UCSD-AML1 (cell line): ENCODE data around the gene SNRPD3.
A peak's percentile ranks its signal among the peaks of the same experiment; 100 is the strongest.
"Not testable (repeated sequence)": the region's sequence is repeated elsewhere in the genome, so short reads cannot be mapped to it uniquely, and the experiment has no call there.

ENCODE experiments used
- DNase-seq: peaks from one replicate; lab custom pipeline; 2025; ENCODE audit not compliant: unreplicated experiment; lab: John Stamatoyannopoulos, UW

The SNRPD3 gene

DNA sequence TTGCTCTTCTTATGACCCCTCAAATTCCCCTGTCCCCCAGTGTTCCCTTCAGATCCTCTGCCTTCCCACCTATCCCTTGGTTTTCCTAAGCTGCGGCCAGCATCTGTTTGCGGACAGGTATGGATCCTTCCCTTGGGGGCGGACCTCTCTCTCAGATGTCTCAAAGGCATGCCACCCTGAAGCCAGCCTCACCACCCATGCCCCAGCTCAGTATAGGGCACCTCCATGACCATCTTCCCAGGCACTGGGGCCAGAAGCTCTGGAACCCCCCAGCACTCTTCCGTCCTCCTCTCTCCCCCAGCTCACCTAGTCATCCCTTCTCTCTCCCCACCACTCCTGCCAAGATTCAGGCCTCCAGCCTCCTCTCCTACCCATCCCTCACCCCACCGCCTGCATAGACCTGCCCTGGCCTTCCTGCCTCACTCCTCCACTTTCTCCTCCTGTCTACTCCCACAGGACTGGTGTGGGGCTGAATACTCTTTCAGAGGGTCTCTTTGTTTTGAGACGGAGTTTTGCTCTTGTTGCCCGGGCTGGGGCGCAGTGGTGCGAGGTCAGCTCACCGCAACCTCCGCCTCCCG is 34.9 kb downstream of the SNRPD3 start:
- DNase-seq, result no peak

DNA sequence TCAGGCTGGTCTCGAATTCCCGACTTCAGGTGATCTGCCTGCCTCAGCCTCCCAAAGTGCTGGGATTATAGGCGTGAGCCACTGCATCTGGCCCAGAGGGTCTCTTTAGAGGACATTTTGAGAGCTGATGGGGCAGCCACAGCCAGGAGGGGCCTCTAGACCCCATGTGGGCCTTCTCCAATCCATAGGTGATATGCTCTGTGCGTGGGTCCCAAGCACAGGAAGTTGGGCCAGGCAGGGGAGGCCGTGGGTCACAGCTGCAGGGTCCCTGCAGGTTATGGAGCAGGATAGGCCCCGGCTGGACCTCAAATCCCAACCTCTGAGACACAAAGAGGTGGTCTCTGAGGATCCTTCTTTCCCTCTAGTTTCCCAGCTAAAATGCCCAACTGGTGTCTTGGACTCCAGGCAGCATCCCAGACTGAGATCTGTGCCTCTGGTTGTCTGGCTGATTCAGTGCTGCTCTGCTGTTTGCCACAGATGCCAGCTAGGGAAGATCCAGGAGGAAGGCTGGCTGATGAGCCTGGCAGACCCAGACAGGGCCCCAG is 35.6 kb downstream of the SNRPD3 start:
- no peak for DNase-seq

DNA sequence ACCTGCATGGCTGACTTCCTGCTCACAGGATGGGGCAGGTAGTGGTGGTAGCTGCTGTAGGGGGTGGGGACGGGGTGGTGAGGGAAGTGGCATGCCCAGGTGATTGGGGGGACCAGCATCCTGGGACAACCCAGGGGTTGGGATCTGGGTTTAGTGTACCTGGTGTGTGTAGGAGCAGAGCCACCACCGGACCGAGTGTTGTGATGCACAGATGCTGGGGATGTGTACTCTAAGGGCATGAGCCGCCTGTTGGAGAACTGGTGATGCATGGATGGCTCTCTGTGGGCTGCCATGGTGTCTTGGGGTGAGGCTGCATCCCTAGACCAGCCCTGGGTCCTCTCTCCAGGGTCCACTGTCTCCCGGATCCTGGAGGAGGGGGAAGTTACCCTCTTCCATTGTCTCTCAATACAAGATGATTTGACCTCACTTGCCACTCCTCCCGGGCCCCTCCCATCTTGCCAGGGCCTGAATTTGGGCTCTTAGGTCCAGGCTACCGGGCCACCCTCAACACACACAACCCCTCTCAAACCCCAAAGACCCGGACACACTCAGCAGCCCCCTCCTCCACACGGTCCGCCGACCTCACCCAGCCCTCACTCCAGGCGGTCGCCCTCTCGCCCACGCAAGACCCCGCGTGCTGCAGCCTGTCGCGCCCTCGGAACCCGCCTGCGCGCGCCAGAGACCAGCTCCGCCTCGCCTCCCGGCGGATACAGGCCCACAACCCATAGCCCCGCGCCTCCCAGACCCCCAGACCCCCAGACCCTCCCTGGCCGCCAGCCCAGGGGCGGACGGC is 36.5 kb downstream of the SNRPD3 start:
- DNase-seq, result no peak

DNA sequence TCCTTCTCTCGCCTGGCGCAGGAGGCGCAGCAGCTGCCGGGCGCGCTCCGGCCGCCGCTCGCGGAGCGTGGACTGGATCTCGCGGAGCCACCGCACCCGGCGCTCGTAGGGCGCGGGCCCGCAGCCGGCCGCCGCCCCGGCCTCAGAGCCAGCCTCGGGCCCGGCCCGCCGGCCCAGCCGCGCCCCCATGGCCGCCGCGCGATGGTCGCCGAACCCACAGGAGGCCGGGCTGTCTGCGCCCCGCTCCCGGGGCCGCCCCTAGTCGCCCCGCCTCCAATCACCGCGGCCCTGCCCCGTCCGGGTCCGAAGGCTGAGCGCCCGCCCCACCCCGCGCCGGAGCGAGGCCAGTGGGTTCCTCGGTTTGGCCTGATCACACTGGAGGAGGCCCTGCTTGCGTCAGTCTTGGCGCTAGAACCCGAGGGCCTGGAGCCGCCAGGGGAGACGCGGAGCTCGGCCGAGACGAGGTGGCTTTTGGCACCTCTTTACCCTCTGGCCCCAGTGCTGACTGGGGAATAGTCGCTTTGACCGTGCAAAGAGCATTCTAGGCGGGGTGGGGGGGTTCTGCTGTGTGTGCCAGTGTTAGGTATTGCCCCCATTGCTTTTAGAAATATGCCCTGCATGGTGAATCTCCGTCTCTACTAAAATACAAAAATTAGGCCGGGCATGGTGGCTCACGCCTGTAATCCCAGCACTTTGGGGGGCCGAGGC is 37.2 kb downstream of the SNRPD3 start, which contains the start of gene LRRC75B:
Gene LRRC75B, minus strand, starts transcription at position 223 of the 708 bp plus-strand sequence. Its CDS starts 34 bp downstream, at position 189.
- peak; percentile 89 for DNase-seq

DNA sequence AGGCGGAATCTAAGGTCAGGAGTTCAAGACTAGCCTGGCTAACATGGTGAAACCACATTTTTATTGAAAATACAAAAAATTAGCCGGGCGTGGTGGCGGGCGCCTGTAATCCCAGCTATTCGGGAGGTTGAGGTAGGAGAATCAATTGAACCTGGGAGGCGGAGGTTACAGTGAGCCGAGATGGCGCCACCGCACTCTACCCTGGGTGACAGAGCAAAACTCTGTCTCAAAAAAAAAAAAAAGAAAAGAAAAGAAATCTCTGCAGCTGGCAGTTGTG is 37.7 kb downstream of the SNRPD3 start:
- not testable (repeated sequence) for DNase-seq

DNA sequence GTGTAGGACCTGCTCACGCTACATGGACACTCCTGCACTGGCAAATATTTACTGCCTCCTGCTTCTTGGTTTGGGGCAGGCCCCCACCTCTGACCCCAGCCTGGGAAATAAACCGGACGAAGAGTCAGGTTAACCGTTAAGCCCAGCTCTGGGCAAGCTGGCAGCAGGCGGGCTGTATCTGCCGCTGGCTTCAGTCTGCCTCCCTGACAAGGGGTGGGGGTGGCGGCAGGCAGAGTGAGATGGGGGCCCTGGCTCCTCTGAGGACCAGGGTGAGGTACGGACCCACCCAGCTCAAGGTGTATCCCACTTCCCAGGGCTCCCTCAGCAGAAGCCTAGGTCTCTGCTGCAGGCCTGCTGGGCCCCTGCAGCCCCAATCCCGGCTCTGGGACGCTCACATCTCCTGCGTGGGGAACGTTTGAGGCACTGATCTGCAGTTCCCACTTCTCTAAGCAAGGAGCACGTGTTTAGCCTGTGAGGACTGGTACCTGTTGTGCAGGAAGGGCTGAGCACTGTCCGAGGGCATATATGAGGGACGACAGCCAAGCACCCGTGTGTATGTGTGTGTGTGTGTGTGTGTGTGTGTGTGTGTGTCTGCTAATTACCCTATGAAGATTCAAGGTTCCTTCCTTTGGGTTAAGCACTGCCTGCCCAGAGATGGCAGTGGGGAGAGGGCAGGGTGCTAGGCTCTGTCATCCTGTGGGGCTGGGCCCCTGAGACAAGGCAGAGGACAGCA is 38.2 kb downstream of the SNRPD3 start:
- DNase-seq, result no peak

DNA sequence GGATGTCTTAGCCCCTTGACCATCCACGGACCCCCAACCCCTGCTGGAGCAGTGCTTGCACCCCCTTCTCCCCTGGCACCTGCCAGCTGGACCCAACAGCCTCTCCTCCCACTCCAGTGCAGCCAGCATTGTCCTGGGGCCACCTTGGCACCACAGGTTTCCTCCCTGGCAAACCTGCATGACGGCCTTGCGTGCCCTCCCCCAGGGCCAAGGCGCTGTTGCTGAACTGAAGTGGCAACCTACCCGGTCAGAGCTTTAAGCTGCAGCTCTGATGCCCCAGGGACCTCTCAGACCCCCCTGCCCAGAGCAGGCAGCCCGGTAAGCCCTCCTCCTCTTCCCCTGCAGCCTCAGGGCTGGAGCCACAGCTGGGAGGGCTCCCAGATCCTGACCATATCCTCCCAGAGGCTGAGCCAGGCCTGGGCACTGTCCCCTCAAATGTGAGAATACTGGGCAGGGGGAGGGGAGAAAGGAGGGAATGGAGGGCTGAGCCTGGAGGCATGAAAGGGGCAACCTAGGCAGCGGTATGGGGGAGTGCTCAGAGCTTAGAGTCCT is 38.8 kb downstream of the SNRPD3 start:
- DNase-seq, result no peak

DNA sequence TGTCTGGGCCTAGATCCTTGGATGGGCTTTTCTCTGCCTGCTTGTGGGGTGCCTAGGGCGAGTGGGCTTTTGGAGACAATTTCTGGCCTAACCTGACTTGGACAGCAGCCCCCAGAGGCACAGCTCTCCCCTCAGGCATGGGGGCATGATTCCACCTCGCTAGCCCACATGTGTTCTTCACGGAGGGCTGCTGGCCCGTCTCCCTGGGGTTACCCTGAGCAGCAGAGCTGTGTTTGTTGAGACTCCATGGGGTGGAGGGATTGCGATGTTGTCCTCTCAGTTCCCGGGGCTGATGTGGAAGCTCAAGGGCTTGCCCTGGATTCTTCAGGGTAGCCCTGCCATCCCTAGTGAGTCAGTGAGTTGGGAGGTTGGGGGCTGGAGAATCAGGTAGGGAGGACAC is 39.4 kb downstream of the SNRPD3 start:
- no peak for DNase-seq

DNA sequence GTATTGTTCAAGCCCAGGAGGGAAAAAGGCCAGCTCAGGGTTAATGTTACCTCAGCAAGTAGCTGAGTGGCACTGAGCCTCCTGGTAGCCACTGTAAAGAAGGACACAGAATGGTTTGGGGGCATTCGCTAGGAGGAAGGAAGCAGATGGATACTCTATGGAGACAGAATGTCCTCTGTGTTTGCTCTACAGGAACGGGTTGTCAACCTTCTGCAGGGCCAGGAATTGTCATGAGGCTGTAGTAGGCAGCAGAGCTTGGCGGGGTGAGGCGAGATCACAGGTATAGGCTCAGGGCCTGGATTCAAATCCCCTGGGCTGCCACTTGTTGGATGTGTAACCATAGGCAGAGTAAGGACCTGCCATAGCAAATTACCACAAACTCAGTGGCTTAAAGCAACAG is 40.1 kb downstream of the SNRPD3 start:
- DNase-seq, result no peak

DNA sequence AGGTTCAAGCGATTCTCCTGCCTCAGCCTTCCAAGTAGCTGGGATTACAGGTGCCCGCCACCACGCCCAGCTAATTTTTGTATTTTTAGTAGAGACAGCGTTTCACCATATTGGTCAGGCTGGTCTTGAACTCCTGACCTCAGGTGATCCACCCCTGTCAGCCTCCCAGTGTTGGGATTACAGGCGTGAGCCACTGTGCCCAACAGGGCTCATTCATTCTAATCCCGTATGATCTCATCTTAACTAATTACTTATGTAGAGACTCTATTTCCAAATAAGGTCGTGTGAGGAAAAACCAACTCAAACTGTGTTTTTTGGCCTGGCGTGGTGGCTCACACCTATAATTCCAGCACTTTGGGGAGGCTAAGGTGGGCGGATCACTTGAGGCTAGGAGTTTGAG is 41.3 kb downstream of the SNRPD3 start:
- DNase-seq, result not testable (repeated sequence)

DNA sequence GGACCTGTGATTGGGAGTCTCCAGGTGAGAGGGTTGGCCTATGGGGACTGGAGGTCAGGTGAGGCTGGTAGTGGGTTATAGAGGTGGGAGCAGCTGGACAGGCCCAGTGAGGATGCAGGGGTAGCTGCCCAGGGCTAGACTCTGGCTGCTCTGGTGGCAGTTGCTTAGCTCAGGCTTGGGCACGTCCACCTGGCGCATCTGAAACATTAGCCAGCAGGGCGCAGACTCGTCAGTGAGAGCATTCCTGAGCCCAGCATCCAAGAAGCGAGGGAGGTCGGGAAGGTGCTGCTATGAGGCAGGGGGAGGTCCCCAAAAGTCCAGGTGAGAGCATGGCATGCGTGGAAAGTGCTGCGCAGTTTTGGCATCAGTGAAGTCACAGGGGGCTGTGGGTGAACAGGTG is 43.7 kb downstream of the SNRPD3 start:
- DNase-seq, result no peak

DNA sequence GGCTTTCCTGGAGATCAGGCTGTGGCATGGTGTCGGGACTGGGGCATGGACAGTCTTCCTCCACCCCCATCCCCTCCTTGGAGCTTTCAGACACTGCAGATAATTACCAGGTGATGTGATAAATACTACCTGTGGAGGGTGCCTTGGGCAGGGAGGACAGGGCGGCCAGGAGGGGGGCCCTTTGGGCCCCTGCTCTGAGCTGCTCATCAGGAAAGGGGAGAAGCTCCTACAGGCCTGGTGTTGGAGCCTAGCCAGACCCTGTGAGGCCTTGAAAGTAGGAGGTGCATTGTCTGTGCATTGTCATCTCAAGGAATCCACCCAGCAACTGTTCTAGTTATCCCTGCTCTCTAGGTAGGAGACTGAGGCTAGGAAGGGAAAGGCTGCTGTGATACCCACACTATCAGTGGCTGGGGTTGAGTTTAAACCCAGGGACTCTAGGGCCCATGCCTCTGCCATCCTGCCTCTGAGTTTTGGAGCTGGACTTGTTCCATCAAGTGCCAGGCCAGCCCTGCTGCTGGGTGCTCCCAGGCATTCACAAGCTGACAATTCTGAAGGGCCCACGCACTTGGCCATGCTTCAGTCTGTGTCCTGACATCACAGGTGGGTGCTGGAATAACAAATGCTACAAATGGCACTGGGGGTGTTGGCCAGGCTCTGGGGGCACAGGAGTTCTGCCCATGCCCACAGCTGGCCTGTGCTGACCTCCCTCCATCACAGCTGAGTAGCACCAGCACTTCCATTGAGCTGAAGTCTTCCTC is 44.3 kb downstream of the SNRPD3 start:
- not testable (repeated sequence) for DNase-seq

DNA sequence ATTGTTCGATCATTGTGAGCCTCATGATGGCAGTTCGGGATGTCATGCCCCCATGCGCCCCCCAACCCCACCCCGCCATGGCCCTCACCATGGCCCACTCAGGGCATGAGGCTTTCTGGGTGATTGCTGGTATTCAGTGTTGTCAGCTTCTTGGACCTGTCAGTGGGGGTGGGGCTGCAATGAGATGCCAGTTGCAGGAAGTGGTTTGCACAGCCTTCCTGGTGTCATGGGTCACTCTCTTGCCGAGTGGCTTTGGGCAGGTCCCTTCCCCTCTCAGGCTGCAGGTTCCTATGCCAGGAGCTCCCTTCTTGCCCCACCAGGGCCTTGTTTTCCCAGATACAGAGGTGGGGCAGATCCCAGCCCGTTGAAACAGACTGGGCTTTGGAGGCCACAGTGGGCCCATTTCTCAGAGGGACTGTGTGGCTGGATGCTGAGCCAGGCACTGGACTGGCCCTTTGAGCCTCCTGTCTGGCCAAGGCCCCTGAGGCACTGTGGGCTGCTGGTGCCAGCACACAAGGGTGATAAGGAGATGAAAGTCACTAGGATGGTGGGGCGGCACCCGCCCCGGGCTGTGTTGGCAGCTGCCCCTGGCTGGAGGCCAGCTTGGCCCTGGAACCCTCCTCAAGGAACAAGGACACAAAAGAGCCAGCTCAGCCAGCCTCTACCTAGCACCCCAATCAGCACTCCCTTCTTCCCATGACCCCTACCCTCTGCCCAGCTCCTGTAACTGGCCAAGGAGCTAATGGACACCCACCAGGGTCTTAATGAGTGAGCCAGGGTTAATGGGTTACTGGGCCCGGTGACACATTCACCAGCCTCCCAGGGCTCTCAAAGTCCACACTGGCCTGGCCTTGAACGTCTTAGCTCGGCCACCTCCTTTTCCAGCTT is 45.7 kb downstream of the SNRPD3 start:
- DNase-seq, result peak; percentile 71

DNA sequence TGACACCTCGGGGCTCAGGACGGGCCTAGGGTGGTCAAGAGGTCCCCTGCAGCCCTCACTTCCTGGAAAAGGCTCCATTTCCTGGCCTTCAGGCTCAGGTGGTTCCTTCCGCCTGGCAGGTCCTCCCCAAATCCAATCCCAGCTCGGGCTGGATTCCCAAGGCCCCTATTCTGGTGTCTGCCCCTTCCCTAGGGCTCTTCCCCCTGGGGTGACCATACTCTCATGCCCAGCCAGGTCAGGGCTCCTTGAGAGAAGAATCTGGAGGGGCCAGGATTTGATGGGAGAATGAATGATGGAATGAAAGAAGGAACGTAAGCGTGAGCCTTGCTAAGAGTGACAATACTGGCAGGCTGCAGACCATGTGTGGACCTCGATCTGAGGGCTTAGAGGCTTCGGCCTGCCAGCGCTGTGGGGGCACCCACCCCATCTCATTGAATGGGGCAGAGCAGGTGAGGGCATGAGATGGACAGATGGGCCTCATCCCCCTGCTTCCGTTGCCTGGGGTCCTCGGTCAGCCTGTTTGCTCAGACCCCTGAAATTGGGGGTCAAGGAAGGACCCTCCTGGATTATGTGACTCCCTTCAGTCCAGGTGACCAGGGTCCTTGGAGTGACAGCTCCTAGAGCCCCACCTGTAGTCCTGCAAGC is 46.4 kb downstream of the SNRPD3 start:
- DNase-seq, result not testable (repeated sequence)

DNA sequence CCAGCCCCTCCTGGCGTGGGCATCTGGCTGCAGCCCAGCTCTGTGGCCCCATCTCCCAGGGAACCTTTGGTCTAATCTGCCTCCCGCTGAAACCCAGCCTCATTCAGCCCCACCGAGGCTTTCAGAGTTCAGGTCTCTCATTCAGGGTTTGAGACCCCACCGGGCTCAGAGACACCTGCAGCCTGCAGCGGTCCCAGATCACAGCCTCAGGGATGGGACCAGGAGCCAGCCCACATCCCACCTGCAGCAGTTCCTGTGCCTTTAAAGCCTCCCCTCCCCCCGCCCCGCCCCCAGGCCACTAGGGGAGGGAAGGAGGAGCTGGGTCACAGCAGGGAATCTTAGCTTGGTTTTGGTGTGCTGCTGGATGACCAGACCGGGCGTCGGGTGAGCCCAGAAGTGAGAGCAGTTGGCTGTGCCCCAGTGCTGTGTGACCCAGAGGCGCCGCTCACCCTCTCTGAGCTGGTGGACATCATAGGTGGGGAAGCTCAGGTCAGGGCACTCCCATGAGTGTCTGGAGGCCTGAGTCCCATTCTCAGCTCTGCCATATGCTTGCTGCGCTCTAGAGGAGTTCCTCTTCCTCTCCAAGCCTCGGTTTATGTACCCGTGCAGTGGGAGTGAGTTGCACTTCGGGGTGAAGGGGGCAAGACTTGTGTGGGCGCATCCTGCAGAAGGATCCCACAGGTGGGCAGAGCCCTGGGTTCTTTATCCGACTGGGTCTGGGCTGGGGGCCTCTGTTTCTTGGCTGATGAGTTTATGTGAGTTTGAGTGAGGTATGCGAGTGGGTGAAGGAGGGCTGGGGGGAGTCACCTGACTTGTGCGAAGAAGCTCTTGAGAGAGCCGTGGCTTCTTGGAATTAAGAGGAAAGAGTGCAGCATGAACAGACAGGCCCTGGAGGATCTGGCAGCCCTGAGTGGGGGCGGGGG is 47.3 kb downstream of the SNRPD3 start, which contains the start of gene GGT1:
Gene GGT1, plus strand, starts transcription at position 347 of the 923 bp plus-strand sequence. CDS start 7,889 bp downstream, outside the sequence.
- peak; percentile 43 for DNase-seq

DNA sequence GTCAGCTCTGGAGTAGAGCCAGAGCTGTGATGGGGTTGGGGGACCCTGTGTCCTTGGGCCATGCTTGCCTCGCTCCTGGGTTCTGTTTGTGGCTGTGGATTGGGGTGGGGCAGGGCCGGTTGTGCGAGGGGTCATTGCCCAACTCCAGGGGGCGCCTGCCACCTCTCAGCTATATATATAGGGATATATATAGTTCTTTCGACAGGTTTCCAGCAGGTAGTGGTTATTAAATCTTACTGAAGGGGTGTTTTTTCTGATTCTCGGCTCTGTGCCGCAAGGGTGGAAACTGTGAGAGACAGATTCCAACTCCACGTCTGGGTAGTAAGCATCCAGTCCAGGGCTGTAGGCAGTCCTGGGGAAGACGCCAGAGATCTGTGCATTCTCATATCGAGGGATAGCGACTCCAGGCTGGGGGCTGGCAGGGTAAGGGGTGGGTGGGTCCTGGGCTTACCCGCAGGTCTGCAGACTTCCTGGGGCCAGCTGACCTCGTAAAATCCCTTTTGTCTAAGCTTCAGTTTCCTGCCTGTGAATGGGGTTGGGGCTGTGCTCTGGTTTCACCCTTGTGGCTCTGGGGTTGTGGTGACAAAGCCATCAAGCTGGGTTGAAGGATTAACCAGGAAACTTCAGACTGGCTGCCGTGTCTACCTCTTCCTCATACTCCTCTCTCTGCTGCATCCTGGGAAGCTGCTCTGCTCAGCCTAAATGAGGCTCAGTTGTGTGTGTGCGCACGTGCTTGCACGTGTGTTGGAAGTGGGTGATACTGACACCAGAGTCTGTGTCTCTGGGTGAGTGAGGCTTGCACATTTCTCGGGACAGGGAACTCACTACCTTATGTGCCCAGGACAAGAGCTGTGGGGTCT is 48.2 kb downstream of the SNRPD3 start:
- DNase-seq, result peak; percentile 73

DNA sequence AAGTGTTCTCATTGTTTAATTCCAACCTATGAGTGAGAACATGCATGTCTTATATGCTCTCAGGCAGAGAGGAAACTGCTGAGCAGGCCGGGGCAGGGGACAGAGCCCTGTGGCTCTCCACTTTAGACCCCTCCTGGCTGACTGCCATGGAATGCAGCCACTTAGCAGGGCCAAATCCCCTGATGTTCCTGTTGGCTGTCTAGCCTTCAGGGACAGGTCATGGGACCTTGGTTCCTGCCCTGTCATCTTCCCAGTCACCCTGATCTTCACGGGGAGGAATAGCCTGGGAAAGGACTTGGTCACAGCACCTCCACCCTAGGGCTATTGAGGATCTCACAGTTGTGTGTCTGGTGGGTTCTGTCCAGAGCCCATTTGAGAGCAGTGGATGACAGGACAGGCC is 50.5 kb downstream of the SNRPD3 start:
- not testable (repeated sequence) for DNase-seq
